ENCODE data around the gene EDEM3.

Gene EDEM3

GRCh38 chr1:184759112-184759511, 4.5 kb upstream of the EDEM3 start:
- TF ChIP-seq CTCF (IDR thresholded peaks at IDR 0.05; ENCODE audit: low read depth, low read length) = no peak
- no peak for DNase-seq
- Histone ChIP-seq H3K36me3 (peaks cover 5% of the 10 kb centered on the region; the same call in 1 of the 2 replicates), H3K27ac (no peak overlapping the region), H3K9me3 (ENCODE audit: severe bottlenecking) (no peaks in the 10 kb centered on the region), H3K4me3 (ENCODE audit: low read depth, low read length) (no peak overlapping the region), H3K27me3 (ENCODE audit: insufficient read depth, low read depth, severe bottlenecking) (no peaks in the 10 kb centered on the region)

GRCh38 chr1:184757891-184758290, 3.2 kb upstream of the EDEM3 start:
- Histone ChIP-seq H3K27ac (no peak overlapping the region), H3K36me3 (peaks cover 5% of the 10 kb centered on the region; the same call in 1 of the 2 replicates), H3K4me3 (ENCODE audit: low read depth, low read length) (no peak overlapping the region), H3K27me3 (ENCODE audit: insufficient read depth, low read depth, severe bottlenecking) (no peaks in the 10 kb centered on the region), H3K9me3 (ENCODE audit: severe bottlenecking) (no peaks in the 10 kb centered on the region)
- DNase-seq = no peak
- no peak for TF ChIP-seq CTCF (IDR thresholded peaks at IDR 0.05; ENCODE audit: low read depth, low read length)

- peak; percentile 55 for DNase-seq
- no peak for TF ChIP-seq CTCF (IDR thresholded peaks at IDR 0.05; ENCODE audit: low read depth, low read length)
- Histone ChIP-seq H3K9me3 (ENCODE audit: severe bottlenecking) (no peaks in the 10 kb centered on the region), H3K4me3 (ENCODE audit: low read depth, low read length) (no peak overlapping the region), H3K27me3 (ENCODE audit: insufficient read depth, low read depth, severe bottlenecking) (no peaks in the 10 kb centered on the region), H3K36me3 (peaks cover 5% of the 10 kb centered on the region; the same call in 1 of the 2 replicates), H3K27ac (no peak overlapping the region)
Observed at GRCh38 chr1:184757406-184757805, 2.7 kb upstream of the EDEM3 start.

GRCh38 chr1:184755226-184756065, 788 bp upstream of the EDEM3 start:
- Histone ChIP-seq H3K4me3 (ENCODE audit: low read depth, low read length) (peak overlapping the region; percentile 53), H3K9me3 (ENCODE audit: severe bottlenecking) (no peaks in the 10 kb centered on the region), H3K27ac (peak overlapping the region; percentile 28; the same call in 1 of the 2 replicates), H3K27me3 (ENCODE audit: insufficient read depth, low read depth, severe bottlenecking) (no peaks in the 10 kb centered on the region), H3K36me3 (peaks cover 5% of the 10 kb centered on the region; the same call in 1 of the 2 replicates)
- TF ChIP-seq CTCF (IDR thresholded peaks at IDR 0.05; ENCODE audit: low read depth, low read length) = no peak
- DNase-seq = no peak

DNA sequence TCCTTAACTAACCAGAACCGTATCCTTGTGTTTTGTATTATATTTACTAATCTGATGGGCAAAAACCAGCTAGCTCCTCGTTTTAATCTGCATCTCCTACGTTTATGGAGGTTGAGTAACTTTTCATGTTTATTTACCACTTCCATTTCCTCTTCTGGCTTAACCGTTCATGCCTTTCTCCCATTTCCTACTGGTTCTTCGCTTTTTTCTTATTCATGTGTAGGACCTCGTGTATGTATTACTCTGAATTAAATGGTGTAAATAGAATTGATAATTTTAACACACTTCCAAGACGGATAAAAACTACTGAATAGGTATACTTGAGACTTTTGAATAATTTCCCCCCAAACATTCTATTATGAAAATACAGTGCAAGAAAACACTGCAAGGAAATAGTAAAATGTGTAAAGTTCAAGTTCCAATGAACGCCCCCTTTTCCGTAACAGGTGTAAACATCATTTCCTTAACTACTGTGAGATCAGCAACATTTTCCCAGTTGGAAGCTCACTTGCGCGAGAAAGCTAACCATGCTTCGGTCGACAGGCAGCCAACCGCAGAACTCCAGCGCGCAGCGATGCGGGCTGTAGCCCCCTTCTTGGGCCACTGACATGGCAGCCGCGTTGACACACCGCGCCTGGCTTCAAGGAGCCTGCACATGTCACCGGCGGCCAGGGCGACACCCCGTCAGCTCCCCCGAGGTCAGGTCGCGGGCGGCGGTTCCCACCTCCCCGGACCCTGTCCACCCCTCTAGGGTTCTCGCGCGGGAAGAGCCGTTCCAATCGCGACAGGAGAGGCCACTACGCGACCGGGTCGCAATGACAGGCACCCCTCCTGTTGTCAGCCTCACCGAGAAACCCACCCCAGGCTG, 816 bp downstream of the EDEM3 start:
- DNase-seq = peak; percentile 49
- H3K27ac ChIP-seq = peak overlapping the region; percentile 88
- peaks cover 5% of the 10 kb centered on the region; the same call in 1 of the 2 replicates for H3K36me3 ChIP-seq
- peak overlapping the region; percentile 53 for H3K4me3 ChIP-seq (ENCODE audit: low read depth, low read length)
- TF ChIP-seq CTCF (IDR thresholded peaks at IDR 0.05; ENCODE audit: low read depth, low read length) = no peak
- H3K27me3 ChIP-seq (ENCODE audit: insufficient read depth, low read depth, severe bottlenecking) = no peaks in the 10 kb centered on the region
- H3K9me3 ChIP-seq (ENCODE audit: severe bottlenecking) = no peaks in the 10 kb centered on the region
